GM20431 (cell line): ENCODE data around the gene JAM3.
"Not testable (repeated sequence)": the region's sequence is repeated elsewhere in the genome, so short reads cannot be mapped to it uniquely, and the experiment has no call there.

Source experiments
- in situ Hi-C: fragments of 300-500 bp; cut with MseI, MboI; formaldehyde crosslinking; loops from one replicate; pipeline ENCODE4 v1.15.0; 2020; ENCODE audit warnings: low sequenced_read_pairs; ENCODE audit not compliant: unreplicated experiment

Gene JAM3

DNA sequence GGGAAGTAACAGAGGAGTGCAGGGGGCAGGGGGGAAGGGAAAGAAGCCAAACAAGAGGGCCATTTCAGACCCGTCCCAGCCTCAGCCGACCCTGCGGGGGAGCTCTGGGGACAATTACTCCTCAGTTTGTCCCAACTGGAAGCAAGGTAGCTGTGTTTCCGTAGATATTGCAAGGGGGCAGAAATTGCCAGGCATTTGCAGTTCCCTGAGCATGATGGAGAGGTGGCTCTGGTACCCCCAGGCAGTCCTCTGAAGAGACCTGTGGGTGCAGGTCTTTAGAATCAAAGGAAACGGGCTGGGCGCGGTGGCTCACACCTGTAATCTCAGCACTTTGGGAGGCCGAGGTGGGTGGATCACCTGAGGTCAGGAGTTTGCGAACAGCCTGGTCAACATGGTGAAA, 13.8 kb upstream of the JAM3 start:
- in situ Hi-C loops, result no loop called here

DNA sequence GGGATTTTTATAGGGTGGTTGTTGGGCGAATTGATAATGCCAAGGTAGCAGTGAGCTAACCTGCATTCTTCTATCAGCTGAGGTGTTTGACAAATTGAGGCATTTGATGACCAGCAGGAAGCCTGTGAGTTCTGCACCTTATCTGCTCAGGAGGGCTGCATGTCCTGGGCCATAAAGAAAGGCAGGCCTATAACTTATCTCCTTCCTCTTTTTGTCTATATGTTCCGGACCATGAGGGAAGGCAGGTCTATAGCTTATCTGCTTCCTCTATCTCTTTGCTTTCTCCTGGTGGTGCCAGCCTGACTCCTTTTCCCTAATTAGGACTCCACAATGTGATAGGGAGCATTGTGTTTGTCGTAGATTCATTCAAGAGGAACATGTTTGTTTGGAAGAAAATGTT, 8.6 kb upstream of the JAM3 start:
- in situ Hi-C loops, result no loop called here

DNA sequence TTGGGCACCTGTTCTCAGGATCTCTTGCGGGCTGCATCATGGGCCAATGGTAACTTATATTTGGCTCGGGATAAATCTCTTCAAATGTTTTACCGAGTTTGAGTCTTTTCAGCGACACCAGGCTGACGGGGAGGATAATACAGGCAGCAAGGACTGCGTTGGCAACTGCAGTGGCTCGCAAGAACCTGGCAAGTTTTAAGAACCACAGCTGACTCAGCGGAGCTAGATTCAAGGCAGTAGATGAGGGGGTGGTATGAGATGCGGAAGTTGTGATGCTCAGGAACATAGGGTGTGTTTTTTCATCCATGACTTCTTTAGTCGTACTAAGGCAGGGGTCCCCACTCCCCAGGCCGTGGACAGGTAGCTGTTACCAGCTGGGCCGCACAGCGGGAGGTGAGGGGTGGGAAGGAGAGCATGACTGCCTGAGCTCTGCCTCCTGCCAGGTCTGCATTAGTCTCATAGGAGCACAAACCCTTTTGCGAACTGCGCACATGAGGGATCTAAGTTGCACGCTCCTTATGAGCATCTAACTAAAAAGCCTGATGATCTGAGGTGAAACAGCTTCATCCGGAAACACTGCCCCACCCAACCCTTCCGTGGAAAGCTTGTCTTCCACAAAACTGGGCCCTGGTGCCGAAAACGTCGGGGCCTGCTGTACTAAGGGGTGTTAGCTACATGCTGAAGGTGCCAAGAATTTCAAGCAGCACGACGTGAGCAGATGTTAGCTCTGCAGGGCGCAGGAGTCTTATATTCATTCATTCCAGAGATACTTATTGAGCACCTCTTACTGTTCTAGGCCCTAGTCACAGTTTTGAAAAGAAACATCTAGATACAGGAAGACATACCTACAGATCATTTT, 6.4 kb upstream of the JAM3 start:
- in situ Hi-C loops, result no loop called here

DNA sequence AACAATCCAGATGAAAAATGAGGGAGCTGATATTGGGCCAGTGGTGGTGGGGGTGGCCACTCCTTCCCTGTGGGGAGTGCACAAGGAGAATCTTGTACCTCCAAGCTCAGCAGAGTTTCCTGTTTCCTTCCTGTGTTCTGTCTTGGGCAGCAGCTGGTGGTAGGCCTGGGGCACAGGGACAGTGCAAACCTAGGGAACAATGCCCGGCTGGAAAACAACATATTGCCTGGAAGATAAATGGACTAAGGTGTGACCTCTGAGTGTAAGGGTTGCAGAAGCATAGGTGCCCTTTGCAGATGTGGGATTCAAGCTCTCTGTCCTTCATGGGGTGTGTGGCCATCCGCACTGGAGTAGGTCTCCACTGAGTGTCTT, 5.8 kb upstream of the JAM3 start:
- in situ Hi-C loops, result no loop called here

DNA sequence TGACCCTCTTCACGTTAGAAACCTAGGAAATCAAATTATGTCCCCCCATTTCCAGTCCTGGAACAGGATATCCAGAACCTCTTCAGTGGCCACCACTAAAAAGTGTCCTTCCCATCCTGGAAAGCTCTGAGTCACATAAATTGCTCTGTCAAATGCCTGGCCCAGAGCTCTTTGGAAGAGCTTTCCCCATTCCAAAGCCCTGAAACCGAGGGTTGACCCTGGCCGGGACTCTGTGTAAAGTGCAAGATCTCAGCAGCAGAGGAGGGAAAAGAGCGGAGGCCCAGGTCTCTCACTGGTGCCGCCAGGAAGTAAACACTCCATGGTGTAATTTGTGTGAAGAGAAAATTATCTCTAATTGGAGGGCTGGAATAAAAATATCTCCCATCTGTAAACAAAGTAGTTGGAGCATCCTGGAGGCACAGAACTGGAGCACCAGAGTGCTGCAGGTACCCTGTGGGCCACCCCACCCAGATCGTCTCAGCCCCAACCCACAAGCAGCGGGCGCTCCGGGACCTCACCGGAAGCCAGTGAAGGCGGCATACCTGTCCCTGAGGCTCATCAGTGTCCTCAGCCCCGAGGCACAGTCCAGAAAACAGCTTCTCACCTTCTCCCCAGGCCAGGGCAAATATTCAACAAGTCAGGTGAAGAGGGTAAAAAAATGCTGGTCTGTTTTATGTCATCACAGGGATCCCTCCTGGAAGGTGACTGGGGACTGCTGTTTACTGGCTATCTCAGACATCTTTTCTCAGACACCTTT, 4.7 kb upstream of the JAM3 start:
- in situ Hi-C loops, result no loop called here

DNA sequence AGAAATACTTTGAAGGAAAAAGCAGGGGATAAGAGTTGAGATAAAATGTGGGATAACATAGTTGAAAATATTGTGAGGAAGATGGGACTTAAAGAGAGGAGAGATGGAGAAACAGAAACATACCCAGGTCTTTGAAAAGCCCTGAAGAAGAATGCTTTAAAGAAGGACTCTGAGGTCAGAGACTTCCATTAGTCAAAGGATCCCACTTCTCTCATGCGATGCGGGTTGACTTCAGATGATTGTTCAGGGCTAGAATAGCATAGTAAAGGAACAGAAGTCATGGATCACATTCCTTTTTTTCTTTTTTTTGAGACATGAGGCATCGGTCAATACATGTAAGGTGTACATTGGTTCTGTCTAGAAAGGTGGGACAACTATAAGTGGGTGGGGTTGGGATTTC, 3.5 kb upstream of the JAM3 start:
- in situ Hi-C loops, result no loop called here

DNA sequence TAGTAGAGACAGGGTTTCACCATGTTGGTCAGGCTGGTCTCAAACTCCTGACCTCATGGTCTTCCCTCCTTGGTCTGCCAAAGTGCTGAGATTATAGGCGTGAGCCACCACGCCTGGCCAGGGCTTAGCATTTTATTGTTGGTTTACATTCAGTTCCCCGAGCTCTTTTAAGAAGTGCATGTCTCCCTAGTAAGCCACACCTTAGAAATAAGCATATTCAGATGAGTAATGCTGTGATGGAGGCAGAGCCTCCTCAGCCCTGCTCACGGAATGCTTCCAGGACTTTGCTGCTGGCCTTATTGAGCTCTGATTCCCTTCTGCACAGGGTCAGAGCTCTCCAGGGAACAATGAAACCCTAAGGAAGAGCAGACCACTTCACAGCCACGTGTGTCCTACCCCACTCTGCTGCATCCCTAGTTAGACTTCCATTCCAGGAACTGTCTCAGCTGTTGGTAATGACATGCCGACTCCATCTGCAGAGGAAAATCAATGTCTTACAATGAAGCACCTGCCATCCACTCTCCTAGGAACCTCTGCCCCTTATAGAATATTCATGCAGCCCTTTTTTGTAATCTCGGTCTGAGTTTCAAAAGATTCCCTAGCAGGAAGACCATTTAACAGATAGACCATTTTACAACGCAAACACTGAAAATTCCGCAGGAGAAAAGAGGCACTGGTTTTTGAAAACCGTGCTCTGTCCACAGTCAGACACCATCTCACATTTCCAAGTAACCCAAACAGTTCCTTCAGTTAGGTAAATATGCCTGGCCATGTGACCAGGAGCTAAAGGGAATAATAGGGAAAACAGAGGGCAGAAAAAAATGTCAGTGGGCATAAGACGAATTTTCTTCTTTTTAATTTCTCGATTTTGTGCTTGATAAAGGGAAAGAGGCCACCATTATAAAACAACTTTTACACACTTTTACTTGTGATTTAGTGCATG, 1.7 kb upstream of the JAM3 start:
- in situ Hi-C loops, result no loop called here

DNA sequence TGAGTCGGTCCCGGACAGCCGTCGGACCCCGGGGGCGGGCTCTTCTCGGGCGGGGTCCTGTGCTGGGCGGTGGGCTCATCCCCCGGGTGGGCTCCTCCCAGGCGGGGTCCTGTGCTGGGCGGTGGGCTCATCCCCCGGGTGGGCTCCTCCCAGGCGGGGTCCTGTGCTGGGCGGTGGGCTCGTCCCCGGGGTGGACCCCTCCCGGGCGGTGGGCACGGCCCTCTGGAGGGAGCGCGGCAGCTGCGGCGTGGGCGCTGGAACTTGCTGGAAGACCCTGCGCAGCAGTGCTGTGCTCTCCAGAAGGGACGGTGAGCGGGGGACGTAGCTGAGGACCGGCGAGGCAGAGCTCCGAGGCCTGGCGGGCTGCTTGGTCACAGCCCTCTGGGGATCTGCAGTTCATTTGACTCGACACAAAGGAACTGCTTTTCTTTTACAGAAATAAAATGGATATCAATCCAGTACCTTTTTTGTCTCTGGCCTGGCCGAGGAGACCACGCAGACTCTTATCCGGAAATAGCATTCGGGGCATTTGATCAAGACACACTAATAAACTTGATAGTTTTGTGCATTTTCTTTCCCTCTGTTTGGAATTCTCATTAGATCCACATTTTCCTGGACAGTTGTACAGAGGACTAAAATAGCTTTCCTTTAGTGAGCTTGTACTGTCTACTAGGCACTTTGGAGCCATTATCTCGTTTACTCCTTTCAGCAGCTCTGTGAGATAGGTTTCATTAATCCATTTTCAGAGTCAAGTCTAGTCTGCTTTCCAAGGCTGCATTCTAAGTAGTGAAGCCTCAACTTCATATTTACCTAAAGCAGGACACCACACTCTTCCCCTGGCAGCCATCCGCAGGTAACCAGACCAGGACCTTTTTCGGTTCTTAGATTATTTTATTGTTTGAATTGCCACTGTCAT, 812 bp downstream of the JAM3 start:
- in situ Hi-C loops, result no loop called here

DNA sequence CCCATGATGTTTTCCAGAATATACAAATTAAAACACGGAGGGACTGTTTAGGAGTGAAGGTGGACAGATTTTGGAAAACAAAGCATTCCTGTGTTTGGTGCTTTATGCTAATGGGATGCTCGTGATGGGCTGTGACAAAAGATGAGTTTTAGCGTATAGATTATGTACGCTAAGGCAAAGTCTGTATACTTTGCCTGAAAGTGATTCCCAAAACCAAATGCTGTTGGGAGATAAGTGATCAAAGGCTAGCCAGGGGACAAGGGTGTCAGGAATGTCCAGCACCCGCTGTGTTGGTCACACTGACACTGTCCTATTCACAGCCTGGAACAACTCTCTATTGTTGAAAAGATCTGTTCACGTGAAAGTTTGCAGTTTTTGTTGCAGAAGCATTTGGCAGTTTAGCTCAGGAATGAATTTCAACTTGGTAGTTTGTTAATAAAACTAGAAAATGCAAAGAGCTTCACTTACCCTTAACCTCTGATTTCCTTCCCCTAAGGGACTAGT, 1.5 kb downstream of the JAM3 start:
- in situ Hi-C loops, result no loop called here

DNA sequence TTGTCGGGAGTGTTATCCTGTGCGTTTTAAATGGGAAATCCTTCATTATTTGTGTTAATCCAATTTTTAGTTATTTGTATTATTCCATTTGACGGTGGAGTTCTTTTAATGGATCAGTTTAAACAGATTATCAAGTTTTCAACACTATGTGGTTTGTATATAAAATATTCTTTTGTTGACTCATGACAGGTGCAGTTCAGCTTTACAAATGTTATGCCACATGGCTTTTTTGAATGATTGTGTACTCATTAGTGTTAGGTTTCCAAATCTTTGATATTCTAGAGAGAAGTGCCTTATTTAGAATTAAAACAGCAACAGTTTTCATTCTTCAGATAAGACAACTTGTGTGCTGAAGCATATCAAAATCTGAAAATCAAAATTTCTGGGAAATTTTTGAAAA, 2.4 kb downstream of the JAM3 start:
- in situ Hi-C loops, result no loop called here

DNA sequence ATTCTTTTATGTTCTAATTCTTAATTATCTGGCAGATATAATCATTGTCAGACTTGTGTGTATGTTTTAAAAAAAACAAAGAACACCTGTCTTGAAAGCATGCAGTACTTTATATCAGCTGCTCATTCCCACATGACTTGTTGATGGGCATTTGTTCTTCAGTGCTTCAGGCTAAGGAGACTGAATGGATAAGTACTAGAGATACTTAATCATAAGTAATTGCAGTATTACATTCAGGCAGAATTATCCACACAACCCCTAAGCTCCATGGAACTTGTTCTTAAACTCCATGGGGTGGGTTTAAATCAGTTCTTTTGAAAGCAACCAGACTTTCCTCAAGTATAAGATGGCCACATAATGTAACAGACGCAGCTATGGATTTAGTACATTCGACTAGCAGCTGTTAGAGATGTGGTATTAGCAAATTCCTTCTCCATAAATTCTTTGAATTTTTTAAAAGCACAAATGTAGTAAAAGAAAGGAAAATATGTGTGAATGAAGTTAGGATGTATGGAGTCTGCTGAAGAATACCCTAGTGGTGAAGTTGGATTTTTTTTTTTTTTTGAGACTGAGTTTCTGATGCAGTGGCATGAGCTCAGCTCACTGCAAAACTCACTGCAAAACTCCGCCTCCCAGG, 3.0 kb downstream of the JAM3 start:
- in situ Hi-C loops, result no loop called here

DNA sequence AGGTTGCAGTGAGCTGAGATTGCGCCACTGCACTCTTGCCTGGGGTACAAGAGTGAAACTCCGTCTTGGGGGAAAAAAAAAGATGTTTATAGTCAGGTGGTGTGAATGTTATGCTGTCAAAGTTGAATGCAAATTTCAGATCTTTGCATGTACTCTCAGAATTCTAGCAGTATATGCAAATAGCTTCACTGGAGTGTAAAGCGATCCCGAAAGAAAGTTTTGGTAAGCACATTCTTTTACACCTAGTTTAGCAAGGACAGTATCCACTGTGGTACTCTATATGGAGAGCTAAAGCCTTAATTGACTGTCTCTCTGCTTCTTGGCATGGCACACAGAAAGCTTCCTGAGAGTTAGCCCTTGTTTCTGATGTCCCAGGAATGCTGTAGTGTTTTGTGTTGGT, 4.0 kb downstream of the JAM3 start:
- in situ Hi-C loops, result no loop called here

DNA sequence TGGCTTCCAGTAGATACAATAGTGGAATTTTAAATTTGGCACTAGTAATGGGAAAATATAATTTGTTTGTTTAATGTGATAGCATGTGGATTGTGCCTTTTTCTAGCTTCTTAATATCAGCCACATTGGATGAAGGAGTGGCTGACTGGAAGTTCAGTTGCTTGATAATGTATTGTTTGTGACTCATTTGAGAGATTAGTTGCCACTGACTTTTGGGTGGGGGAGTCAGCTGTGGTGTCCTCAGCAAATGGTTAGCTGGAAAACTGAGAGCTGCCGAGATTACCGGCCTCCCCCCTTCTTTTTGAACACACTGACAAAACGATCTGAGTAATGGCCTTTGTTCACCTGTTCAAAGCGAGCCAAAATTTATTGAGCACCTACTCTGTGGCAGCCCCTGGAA, 5.5 kb downstream of the JAM3 start:
- in situ Hi-C loops, result no loop called here

DNA sequence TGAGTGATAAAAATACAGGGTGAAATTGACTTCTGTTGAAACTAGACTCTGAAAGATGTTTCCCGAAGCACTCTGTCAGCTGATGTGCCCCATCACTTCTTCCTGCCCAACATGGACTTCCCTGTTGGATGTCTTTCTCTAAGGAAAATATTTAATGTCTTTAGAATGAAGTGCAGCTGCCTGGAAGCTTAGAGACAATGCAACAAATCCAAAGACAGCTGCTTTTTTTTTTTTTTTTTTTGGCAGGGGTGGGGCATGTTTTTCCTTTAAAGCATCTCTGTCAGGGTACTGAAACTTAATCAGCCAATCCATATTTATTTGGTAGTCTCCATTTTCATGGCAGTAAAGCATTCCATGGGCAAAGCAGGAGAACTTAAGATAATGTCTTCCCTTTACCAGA, 5.9 kb downstream of the JAM3 start:
- in situ Hi-C loops, result no loop called here

DNA sequence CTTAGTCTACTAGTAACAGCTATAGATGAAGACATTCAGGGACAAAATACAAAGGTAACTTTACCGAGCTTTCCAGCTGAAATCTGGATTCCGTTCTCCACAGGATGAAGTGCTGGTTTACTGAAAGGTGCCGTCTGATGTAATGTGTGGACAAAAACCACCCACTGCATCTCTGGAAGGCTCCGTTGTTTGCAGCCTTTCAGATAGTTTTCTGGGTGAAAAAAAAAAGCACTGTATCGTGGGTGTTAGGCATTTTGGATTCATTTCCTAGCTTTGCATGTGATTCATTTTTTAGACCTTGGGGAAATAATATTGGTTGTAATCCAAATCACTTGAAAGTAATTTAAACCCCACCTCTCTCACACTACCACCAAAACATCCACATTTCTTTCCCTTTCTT, 10.4 kb downstream of the JAM3 start:
- in situ Hi-C loops, result no loop called here

DNA sequence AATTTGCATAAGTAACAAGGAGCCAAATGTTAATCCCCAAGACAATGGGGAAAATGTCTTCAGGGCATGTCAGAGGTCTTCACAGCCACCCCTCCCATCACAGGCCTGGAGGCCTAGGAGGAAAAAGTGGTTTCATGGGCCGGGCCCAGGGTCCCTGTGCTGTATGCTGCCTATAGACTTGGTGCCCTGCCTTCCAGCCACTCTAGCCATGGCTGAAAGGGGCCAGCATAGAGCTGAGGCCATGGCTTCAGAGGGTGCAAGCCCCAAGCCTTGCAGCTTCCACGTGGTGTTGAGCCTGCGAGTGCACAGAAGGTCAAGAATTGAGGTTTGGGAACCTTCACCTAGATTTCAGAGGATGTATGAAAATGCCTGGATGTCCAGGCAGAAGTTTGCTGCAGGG, 12.4 kb downstream of the JAM3 start:
- in situ Hi-C loops, result not testable (repeated sequence)

DNA sequence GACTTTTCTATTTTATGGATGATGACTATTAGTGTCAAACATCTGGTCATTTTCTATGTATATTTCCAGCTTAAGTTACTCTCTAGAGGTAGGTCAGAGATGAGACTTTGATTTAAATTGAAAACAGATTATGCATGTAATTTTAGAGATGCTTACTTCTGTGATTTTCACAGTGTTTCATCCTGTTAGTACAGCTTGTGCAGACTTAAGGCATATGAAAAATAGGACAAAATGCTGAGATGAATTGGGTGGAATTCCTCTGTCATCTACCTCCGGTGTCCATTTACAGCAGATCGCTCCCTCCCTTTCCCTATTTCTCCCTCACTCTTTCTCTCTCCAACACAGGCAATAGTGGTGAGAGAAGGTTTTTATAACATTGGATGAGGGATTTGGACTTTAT, 14.1 kb downstream of the JAM3 start:
- in situ Hi-C loops, result no loop called here

DNA sequence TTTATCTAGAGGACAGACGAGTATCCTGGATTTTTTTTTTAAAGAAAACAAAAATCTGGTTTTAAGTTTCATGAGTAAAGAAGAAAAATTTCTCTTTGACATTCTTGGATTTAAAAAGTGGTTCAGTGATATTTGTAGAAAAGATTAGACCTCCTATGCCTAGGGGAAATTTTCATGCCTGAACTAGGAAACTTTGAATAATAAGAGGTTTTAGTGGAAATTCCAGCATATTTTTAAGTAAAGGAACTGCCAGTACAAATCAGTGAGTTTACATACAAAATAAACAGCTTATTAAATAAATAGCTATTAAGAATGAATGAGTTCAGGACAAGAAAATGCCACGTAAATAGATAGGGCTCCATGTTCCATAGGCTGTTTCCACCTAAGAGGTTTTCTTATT, 17.5 kb downstream of the JAM3 start:
- in situ Hi-C loops, result no loop called here

DNA sequence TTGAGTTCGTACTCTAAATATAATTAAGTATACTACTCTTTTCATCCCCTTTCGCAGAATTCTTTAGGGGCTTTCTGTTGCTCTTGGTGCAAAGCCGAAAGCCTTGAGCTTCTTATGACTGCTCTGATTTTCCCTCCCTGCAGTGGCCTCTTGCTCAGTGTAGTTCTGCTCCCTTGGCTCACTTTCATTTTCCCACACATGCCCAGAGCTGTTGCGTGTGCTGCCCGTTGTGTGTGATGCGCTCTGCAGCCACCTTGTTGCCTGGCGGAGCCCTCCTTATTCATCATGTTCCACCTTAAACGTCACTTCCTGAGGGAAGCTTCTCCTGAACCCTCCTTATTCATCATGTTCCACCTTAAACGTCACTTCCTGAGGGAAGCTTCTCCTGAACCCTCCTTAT, 23.1 kb downstream of the JAM3 start:
- in situ Hi-C loops, result not testable (repeated sequence)
